ENCODE results near the gene NIPAL4.

NIPAL4 gene

GRCh38 chr5:157486221-157486681, 26.2 kb downstream of the NIPAL4 start:
- DNase-seq: no peak

- DNase-seq: no peak
Measured at GRCh38 chr5:157486861-157487260, 26.8 kb downstream of the NIPAL4 start.

GRCh38 chr5:157487358-157487757, 27.3 kb downstream of the NIPAL4 start:
- DNase-seq: no peak

DNA sequence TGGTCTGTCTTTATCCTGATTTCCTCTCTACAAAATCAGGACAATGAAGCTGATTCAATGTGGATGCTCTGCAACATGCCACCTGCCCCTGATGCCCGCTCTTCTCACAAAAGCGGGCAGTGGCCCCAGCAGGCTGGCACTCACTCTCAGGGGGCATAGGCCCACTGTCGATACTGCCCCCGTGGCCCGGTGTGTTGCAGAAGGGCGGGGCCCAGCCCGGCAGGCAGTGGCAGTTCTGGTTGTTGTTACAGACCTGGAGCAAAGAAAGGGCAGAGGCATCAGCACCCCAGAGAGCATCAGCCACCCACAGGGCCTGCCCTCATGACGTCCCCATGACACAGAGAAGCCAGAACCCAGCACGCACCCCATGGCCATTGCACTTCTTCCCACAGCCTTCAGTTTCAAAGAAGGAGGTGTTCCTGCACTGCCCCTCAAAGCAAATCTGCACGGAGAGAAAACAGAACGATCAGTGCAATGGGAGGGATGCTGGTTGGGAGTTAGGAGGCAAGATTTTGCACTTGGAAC, 31.5 kb downstream of the NIPAL4 start:
- no peak for DNase-seq

DNA sequence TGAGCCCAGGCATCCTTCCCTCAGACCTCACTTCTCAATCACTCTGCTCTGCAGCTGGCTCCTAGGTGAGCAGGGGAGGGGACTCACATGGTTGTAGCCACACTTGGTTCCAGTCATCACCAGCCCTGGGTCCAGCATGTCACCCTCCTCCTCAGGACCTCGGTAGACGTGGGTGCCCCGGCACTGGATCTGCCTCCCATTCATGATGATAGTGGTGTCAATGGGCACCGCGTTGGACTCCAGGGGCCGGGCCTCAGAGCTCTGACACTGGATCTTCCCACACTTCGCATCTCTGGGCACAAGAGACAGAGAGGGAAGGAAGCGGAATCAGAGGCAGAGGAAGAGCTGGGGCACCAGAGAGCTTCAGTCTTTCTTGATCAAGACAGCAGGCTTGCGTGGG, 32.9 kb downstream of the NIPAL4 start:
- DNase-seq: no peak

DNA sequence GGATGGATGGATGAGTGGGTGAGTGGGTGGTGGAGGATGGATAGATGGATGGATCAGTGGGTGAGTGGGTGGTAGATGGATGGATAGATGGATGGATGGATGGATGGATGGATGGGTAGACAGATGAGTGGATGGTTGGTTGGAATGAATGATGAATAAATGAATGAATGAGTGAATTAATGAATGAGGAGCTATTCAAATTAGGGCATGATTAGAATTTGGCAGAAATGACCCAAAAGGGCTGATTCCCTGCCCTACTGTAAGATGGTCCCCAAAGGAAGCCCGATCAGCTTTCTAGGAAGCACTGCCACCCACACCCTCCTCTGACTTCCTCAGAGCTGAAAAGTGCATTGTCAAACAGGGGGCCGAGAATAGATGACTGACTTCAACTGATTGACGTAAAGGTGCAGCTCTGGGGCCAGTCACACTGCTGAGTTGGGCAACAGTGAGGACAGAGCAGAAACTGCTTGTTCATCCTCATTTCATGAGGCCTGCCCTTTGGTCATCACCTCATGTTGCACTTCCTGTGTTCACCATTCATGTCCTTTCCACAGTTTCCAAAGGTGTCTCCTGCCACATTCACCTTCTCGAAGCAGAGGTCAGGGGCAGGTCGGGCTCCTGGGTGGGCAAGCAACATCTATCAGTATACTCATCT, 34.3 kb downstream of the NIPAL4 start:
- no peak for DNase-seq

- DNase-seq: no peak
Measured at GRCh38 chr5:157496864-157497263, 36.9 kb downstream of the NIPAL4 start.

DNA sequence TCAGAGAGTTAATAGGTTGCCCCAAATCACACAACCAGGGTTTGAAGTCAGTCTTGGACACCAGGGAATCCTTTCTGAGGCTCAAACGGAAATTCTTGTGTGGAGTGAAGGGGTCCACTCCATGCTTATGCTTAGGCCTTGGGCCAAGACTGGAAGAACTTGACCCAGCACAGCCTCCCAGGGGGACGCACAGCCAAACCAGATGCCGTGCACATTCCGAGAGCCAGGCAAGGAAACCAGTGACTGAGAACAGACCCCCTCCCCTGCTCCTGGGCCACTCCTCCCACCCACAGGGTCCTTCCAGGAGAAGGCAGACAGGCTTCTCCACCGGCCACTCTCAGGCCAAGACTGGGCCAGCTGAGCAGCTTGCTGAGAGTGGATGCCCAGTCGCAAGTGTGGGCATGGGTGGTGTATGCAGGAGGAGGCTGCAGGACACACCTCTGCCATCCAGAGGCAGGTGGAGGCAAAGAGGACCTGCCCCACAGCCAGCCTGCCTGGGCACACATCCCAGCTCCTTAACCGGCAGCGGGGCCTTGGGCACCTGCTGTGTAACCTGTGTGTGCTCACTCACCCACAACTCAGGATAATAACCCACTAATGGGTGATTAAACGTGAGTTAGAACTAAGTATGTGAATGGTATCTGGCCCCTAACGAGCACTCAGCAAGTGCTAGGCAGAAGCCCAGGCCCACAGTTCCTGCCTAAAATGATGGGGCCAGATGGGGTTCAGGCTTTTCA, 38.0 kb downstream of the NIPAL4 start:
- DNase-seq: no peak

DNA sequence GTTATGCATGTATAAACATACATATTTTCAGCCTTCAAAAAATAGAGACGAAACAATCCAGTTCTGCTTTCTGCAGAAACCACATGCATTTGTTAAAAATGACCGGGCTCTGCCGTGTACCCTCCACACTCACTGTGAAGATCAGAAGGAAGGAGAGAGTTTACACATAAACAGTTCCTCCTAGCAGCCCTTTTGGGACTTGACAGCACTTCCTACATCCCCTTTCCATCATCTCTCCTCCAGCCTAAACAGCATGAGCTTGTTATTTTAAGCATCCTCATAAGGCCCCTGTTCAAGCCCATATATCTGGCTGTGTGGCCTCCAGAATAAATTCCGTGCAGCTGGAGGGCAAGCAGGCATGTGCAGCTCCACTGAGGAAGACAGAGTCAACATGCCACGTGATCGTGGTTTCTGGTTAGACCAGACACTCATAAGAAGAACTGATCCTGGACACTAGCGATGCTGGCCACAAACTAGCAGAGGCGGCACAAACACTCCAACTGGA, 42.2 kb downstream of the NIPAL4 start:
- DNase-seq: no peak

GRCh38 chr5:157504053-157504452, 44.0 kb downstream of the NIPAL4 start:
- DNase-seq: no peak

DNA sequence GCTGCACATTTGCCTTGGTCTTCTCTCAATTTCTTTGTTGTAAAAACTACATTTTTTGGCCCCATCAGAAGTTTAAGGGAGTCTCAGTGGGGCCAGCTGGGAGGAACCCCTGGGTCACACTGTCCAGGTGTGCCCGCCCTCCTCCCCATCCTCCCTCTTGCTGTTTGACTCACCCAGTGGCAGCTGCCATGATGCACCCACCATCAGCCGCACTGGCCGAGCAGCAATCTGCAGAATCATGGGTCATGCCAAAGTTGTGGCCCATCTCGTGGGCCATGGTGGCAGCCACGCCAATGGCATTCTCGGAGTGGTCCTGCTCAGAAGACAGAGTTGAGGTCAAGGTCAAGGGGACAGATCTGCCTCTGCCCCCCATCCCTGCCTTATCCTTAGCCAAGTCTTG, 45.5 kb downstream of the NIPAL4 start:
- DNase-seq: no peak

GRCh38 chr5:157506066-157506590, 46.1 kb downstream of the NIPAL4 start:
- DNase-seq: no peak

GRCh38 chr5:157506981-157507780, 47.2 kb downstream of the NIPAL4 start:
- DNase-seq: no peak

DNA sequence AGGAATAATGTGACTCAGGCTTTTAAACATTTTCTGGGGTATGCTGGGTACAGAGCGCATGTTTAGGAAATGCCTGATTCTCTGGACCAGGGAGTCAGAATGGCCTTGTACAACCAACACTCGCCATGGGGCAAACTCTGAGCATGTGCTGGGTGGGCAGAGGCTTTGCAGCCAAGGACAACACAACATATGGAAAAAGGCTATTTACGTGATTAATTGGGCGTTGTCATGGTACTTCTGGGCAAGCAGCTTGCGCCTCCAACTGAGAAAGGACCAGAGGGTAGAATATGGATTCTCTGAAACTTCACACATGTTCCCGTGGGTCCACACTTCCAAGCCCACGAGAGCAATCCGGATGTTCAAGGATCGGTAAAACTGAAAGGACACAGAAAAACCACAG, 49.1 kb downstream of the NIPAL4 start:
- DNase-seq: no peak

GRCh38 chr5:157509587-157509986, 49.6 kb downstream of the NIPAL4 start:
- DNase-seq: no peak

DNA sequence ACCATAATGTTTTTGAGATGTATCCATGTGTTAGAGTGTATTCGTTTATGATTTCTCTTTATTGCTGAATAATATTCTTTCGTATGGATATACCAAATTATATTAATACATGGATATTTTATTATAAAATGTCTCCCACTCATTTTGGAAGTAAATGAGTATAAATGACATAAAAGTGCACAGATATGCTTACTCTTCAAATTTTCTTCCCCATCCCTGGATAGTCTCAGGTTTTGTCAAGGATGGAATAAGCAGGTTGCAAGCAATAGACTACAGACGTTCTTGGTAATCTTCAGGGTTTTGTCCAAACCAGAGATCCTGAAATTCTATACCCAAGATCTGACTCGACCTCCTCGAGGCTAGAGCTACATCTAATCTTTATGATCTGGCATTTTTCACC, 50.7 kb downstream of the NIPAL4 start:
- no peak for DNase-seq

GRCh38 chr5:157511651-157512644, 51.9 kb downstream of the NIPAL4 start:
- peak in 1 of 5 donors; percentile 33 for DNase-seq

GRCh38 chr5:157513182-157513581, 53.2 kb downstream of the NIPAL4 start:
- DNase-seq: no peak

- DNase-seq: no peak
Measured at GRCh38 chr5:157514974-157515373, 55.0 kb downstream of the NIPAL4 start.

DNA sequence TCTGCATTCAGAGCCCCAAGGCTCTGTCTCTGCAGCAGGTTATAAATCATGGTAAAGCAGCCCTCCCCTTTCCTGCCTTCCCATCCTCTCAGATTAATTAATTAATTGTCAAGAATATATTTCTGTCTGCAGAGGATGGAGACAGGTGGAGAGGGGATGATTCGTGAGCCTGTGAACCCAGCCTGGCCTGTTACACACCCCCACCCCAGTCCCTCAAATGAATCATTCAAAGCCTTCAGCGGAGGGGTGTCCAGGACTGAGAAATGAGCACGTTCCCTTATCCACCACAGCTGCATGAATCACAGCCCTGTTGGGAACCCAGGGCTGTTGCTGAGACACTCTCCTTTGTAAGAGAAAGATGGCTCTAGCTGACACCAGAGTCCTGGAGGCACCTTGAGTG, 56.0 kb downstream of the NIPAL4 start:
- DNase-seq: peak in 1 of 5 donors; percentile 6

- no peak for DNase-seq
Measured at GRCh38 chr5:157516626-157517325, 56.8 kb downstream of the NIPAL4 start.

Measured in T-helper 1 cell (primary cell).